GM18873 (cell line): Measurements from ENCODE around the gene TUBGCP5.

Experiments used
- ATAC-seq: cut with Tn5 transposase; IDR thresholded peaks from one replicate; pipeline ENCODE4 v1.9.1; 2021; ENCODE audit warnings: mild to moderate bottlenecking, moderate library complexity, moderate number of reproducible peaks; ENCODE audit not compliant: unreplicated experiment, low FRiP score

TUBGCP5 gene

GRCh38 chr15:22956257-22956977 lies 83.0 kb downstream of the TUBGCP5 start:
- no peak for ATAC-seq

DNA sequence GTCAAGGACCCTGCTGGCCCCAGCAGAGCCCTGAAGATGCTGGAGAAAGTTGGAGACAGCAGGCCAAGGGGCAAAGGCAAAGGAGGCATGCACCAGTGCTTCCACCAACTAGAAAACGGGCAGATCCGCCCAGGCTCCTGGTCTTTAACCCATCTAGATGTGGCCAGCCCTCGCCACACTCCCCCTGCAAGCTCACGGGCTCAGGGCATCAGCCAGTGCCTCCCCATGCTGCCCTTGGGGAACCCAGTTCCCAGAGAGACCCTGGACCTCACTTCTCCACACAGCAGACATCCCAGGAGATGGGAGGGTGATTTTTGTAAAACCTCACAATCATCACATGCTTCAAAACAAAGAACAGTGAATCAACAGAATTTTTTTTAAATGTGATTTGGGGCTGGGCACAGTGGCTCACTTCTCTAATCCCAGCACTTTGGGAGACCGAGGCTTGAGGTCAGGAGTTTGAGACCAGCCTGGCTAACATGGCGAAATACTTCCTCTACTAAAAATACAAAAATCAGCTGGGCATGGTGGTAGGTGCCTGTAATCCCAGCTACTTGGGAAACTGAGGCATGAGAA lies 83.7 kb downstream of the TUBGCP5 start:
- no peak for ATAC-seq

DNA sequence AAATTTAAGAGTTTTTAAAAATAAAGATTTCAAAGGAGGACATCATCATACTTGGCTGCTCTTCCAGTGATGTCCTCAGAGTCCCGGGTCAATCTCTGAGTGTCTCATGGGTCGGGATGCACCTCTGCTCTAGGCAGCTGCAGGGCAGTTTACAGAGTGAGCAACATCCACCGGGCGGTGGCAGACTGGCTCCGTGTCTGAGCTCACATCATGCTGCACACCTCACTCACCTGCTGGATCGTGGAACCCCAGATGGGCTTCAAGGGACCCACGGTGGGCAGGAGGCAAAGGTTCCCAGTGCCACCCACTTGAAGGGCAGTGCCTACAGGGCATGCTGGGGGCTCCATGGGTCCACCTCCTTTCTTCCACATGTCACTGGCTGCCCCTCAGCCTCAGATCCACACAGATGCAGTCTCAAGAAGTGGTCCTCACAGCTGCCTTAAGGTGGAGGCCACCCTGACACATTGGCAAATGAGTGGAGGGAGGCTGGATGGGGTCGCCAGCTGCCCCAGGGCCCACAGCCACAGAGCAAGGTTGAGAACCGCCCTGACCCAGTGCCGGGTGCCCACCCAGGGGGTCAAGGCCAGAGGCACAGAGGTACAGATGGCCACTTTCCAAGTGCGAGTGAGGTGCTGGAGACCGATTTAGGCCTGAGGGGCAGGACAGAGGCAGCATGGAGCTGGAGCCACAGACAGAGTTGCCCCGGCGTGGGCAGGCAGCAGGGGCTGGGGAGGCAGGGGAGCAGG lies 84.4 kb downstream of the TUBGCP5 start:
- no peak for ATAC-seq

GRCh38 chr15:22954326-22954725 lies 85.0 kb downstream of the TUBGCP5 start:
- ATAC-seq = no peak

DNA sequence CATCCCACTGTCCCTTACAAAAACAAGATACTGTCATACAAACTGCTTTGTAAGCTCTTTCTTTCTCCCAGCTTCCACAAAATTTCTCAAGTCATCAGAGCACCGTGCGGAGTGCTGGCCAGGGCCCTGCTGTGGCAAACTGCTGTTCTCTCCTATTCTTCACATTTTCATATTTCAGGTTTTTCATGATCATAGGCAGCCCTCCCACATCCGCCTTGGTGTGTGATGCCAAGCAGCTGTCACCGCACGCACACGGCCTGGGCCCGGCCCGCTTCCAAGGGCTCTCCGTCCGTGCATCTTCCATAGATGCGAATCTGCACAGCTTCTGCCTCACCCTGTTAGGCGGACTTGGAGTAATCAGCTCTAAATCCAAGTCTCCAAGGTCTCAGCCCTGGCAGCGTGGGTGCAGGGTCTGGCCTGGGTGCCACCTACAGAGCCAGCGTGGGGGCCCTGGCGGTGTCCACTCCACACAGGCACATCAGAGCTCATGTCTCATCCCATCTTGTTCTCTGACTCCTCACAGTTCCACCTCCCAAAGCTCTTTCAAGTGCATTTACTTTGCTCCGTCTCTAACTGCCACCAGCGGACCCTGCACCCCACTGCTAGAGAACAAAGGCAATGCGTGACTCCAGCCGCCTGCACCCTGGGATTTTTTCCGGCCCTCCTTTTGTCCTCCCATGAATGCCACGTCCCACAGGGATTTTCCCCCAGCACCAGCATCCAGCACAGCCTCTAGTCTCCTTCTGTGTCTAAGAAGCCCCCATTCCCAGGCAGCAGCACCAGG lies 86.4 kb downstream of the TUBGCP5 start:
- ATAC-seq = no peak

GRCh38 chr15:22951381-22952280 lies 87.7 kb downstream of the TUBGCP5 start:
- ATAC-seq = no peak

DNA sequence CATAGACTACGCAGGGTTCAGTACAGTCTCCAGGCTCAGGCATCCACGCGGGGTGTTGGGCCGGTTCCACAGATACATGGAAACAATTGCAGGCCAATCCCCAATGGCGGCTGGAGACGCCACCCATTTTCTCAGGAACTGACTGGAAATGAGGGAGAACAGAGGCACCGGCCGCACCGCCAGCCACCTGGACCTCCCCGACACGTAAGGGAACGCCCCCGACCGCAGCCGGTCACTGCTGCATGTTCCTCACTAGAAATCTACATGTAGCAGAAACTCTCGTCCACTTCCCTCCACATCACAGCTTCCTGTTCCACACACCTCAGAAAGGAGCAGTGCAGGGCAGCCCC lies 88.4 kb downstream of the TUBGCP5 start:
- no peak for ATAC-seq

GRCh38 chr15:22950256-22950990 lies 88.9 kb downstream of the TUBGCP5 start:
- no peak for ATAC-seq
